Liver (tissue), 9 donors: ENCODE measurements around the gene KRTAP3-2. TPM values are rescaled to one million over a fixed set of nuclear protein-coding genes. Genes with fewer than 3 reads are reported as not detected.

ENCODE experiments used
- DNase-seq: peaks from one replicate; pipeline ENCODE4 v3.0.0-alpha.2; 2017; ENCODE audit warnings: low spot score
- H3K27ac ChIP-seq, 2 donors: one replicate each; pipeline ENCODE4 v1.7.0; 2013; ENCODE audit warnings: inconsistent platforms in 2 of 2, low read length in 2 of 2, control low read depth in 1 of 2, low read depth in 1 of 2, mild to moderate bottlenecking in 1 of 2
- H3K27me3 ChIP-seq, 4 donors: one replicate each; pipeline versions ENCODE4 v1.6.1 to v1.7.0; 2013; ENCODE audit warnings: low read length in 3 of 4, inconsistent platforms in 1 of 4, mild to moderate bottlenecking in 1 of 4, moderate library complexity in 1 of 4; ENCODE audit not compliant: control insufficient read depth in 4 of 4, insufficient read depth in 4 of 4
- H3K36me3 ChIP-seq, 4 donors: one replicate each; pipeline versions ENCODE4 v1.6.1 to v1.7.0; 2013; ENCODE audit warnings: low read length in 3 of 4, mild to moderate bottlenecking in 3 of 4, low read depth in 1 of 4, moderate library complexity in 1 of 4; ENCODE audit not compliant: control insufficient read depth in 4 of 4, insufficient read depth in 3 of 4
- H3K4me1 ChIP-seq, 4 donors: one replicate each; pipeline versions ENCODE4 v1.6.1 to v1.7.0; 2013; ENCODE audit warnings: low read length in 3 of 4, mild to moderate bottlenecking in 3 of 4, moderate library complexity in 1 of 4; ENCODE audit not compliant: control insufficient read depth in 4 of 4, insufficient read depth in 4 of 4
- H3K4me3 ChIP-seq, 3 donors: one replicate each; pipeline versions ENCODE4 v1.6.1 to v1.7.0; 2013; ENCODE audit warnings: low read length in 3 of 3, control low read depth in 1 of 3, low read depth in 1 of 3, mild to moderate bottlenecking in 1 of 3
- H3K9ac ChIP-seq, 2 donors: one replicate each; pipeline ENCODE4 v1.7.0; 2013; ENCODE audit warnings: low read length in 2 of 2, mild to moderate bottlenecking in 2 of 2, moderate library complexity in 2 of 2, control low read depth in 1 of 2, low read depth in 1 of 2
- H3K9me3 ChIP-seq, 4 donors: one replicate each; pipeline versions ENCODE4 v1.6.1 to v1.7.0; 2013; ENCODE audit warnings: low read length in 3 of 4; ENCODE audit not compliant: control insufficient read depth in 4 of 4
- EGR1 ChIP-seq, 2 donors: IDR thresholded peaks; 2 replicates each; pipeline ENCODE4 v1.6.1; 2016 to 2018; ENCODE audit warnings: antibody characterized with exemption in 2 of 2, low read depth in 2 of 2
- FOXA1 ChIP-seq: IDR thresholded peaks from 2 replicates; pipeline ENCODE4 v1.6.1; 2016; ENCODE audit warnings: antibody characterized with exemption
- GABPA ChIP-seq, 2 donors: IDR thresholded peaks in 1 of 2; conservative IDR thresholded peaks in 1 of 2; 2 replicates each; pipeline ENCODE4 v1.6.1; 2016; ENCODE audit warnings: antibody characterized with exemption in 2 of 2, mild to moderate bottlenecking in 1 of 2, moderate library complexity in 1 of 2
- HNF4A ChIP-seq, 2 donors: conservative IDR thresholded peaks; 2 replicates each; pipeline ENCODE4 v1.6.1; 2016; ENCODE audit warnings: antibody characterized with exemption in 2 of 2, mild to moderate bottlenecking in 2 of 2
- HNF4G ChIP-seq: IDR thresholded peaks from 2 replicates; pipeline ENCODE4 v1.6.1; 2016; ENCODE audit warnings: antibody characterized with exemption
- JUND ChIP-seq, 2 donors: IDR thresholded peaks; 2 replicates each; pipeline ENCODE4 v1.6.1; 2016; ENCODE audit warnings: antibody characterized with exemption in 2 of 2
- MAX ChIP-seq: IDR thresholded peaks from 2 replicates; pipeline ENCODE4 v1.6.1; 2016; ENCODE audit warnings: antibody characterized with exemption
- NR2F2 ChIP-seq: IDR thresholded peaks from 2 replicates; pipeline ENCODE4 v1.6.1; 2016; ENCODE audit warnings: antibody characterized with exemption
- RAD21 ChIP-seq, 2 donors: IDR thresholded peaks; 2 replicates each; pipeline ENCODE4 v1.6.1; 2016; ENCODE audit warnings: antibody characterized with exemption in 2 of 2, mild to moderate bottlenecking in 2 of 2
- REST ChIP-seq: IDR thresholded peaks from 2 replicates; pipeline ENCODE4 v1.6.1; 2016; ENCODE audit warnings: antibody characterized with exemption, mild to moderate bottlenecking
- RXRA ChIP-seq, 2 donors: IDR thresholded peaks; 2 replicates each; pipeline ENCODE4 v1.6.1; 2017 to 2018; ENCODE audit warnings: antibody characterized with exemption in 2 of 2, mild to moderate bottlenecking in 1 of 2
- SP1 ChIP-seq: IDR thresholded peaks from 2 replicates; pipeline ENCODE4 v1.6.1; 2018; ENCODE audit warnings: antibody characterized with exemption, mild to moderate bottlenecking
- TAF1 ChIP-seq: conservative IDR thresholded peaks from 2 replicates; pipeline ENCODE4 v1.6.1; 2016; ENCODE audit warnings: antibody characterized with exemption, mild to moderate bottlenecking
- YY1 ChIP-seq: IDR thresholded peaks from 2 replicates; pipeline ENCODE4 v1.6.1; 2016; ENCODE audit warnings: antibody characterized with exemption, mild to moderate bottlenecking
- WGBS: extraction: QIAGEN DNeasy Blood & Tissue Kit; methylation state at CpG from one replicate; pipeline ENCODE4 v1.1.7; 2013; 5-methylcytosine and 5-hydroxymethylcytosine counted together
- polyA plus RNA-seq, 2 donors: library from polyadenylated mRNA; stranded (reverse) in 1 of 2; unstranded in 1 of 2; fragments of 200-250 nt in 1 of 2; fragments of >200 nt in 1 of 2; fragmentation: Nextera tagmentation in 1 of 2; extraction: Ambion mirVana in 1 of 2; gene quantifications; one replicate each; pipeline versions ENCODE4 v1.2.1 to v1.2.3, GENCODE V29; 2013 to 2015
- total RNA-seq, 2 donors: library from RNA; depleted of rRNA; stranded (reverse); fragments of >200 nt; gene quantifications; one replicate each; pipeline ENCODE4 v1.2.3, GENCODE V29; 2014
- TF ChIP-seq, protein P1 (sequence below): IDR thresholded peaks from 2 replicates; pipeline ENCODE4 v1.6.1; 2016; ENCODE audit warnings: antibody characterized with exemption
- TF ChIP-seq, protein P2 (sequence below): fragments of 150-350 bp; IDR thresholded peaks from 2 replicates; pipeline ENCODE4 v1.5.1; 2017; ENCODE audit warnings: improper control_type of control experiment, low read depth, low read length; ENCODE audit not compliant: missing input control
- TF ChIP-seq, protein P3 (sequence below): IDR thresholded peaks from 2 replicates; pipeline ENCODE4 v1.6.1; 2016; ENCODE audit warnings: antibody characterized with exemption
- donor health status: healthy.
- donor health status: healthy.
- donor health status: healthy.
- donor health status: healthy.
- donor health status: healthy.

The KRTAP3-2 gene
- total and polyA plus RNA-seq, 4 donors = not detected

- no peak for TF ChIP-seq REST
- no peak for TF ChIP-seq RAD21 (IDR thresholded peaks at IDR 0.05)
- no peak for TF ChIP-seq EGR1 (IDR thresholded peaks at IDR 0.05; ENCODE audit: low read depth in 2 of 2)
- TF ChIP-seq RXRA (IDR thresholded peaks at IDR 0.05) = no peak
- TF ChIP-seq, protein P1, sequence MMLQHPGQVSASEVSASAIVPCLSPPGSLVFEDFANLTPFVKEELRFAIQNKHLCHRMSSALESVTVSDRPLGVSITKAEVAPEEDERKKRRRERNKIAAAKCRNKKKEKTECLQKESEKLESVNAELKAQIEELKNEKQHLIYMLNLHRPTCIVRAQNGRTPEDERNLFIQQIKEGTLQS = no peak
- TF ChIP-seq TAF1 = no peak
- no peak for TF ChIP-seq MAX
- TF ChIP-seq, protein P2, sequence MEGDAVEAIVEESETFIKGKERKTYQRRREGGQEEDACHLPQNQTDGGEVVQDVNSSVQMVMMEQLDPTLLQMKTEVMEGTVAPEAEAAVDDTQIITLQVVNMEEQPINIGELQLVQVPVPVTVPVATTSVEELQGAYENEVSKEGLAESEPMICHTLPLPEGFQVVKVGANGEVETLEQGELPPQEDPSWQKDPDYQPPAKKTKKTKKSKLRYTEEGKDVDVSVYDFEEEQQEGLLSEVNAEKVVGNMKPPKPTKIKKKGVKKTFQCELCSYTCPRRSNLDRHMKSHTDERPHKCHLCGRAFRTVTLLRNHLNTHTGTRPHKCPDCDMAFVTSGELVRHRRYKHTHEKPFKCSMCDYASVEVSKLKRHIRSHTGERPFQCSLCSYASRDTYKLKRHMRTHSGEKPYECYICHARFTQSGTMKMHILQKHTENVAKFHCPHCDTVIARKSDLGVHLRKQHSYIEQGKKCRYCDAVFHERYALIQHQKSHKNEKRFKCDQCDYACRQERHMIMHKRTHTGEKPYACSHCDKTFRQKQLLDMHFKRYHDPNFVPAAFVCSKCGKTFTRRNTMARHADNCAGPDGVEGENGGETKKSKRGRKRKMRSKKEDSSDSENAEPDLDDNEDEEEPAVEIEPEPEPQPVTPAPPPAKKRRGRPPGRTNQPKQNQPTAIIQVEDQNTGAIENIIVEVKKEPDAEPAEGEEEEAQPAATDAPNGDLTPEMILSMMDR = no peak
- no peaks in the 10 kb centered on the region for H3K9me3 ChIP-seq
- H3K4me1 ChIP-seq = no peaks in the 10 kb centered on the region
- H3K9ac ChIP-seq = no peak overlapping the region
- 76% methylated on average over 3 of the region's 3 CpGs for WGBS
- no peak overlapping the region for H3K4me3 ChIP-seq
- DNase-seq = no peak
- H3K27ac ChIP-seq = no peak overlapping the region
- peaks cover 0 to 6% (median 0%) of the 10 kb centered on the region in 4 donors for H3K27me3 ChIP-seq
- no peaks in the 10 kb centered on the region for H3K36me3 ChIP-seq
Observed at GRCh38 chr17:40974366-40974765, 25.3 kb downstream of the KRTAP3-2 start.

- Histone ChIP-seq H3K27me3 (no peaks in the 10 kb centered on the region), H3K27ac (no peak overlapping the region), H3K4me1 (no peaks in the 10 kb centered on the region), H3K4me3 (no peak overlapping the region), H3K36me3 (no peaks in the 10 kb centered on the region), H3K9me3 (no peaks in the 10 kb centered on the region), H3K9ac (no peak overlapping the region)
- no peak for DNase-seq
- 84% methylated on average over 1 of the region's 1 CpG for WGBS
- TF ChIP-seq MAX = no peak
- TF ChIP-seq, protein P1 = no peak
- TF ChIP-seq RXRA (IDR thresholded peaks at IDR 0.05) = no peak
- no peak for TF ChIP-seq HNF4A (conservative IDR thresholded peaks at IDR 0.05)
- TF ChIP-seq HNF4G = no peak
- no peak for TF ChIP-seq SP1
- TF ChIP-seq, protein P3, sequence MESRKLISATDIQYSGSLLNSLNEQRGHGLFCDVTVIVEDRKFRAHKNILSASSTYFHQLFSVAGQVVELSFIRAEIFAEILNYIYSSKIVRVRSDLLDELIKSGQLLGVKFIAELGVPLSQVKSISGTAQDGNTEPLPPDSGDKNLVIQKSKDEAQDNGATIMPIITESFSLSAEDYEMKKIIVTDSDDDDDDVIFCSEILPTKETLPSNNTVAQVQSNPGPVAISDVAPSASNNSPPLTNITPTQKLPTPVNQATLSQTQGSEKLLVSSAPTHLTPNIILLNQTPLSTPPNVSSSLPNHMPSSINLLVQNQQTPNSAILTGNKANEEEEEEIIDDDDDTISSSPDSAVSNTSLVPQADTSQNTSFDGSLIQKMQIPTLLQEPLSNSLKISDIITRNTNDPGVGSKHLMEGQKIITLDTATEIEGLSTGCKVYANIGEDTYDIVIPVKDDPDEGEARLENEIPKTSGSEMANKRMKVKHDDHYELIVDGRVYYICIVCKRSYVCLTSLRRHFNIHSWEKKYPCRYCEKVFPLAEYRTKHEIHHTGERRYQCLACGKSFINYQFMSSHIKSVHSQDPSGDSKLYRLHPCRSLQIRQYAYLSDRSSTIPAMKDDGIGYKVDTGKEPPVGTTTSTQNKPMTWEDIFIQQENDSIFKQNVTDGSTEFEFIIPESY = no peak
- no peak for TF ChIP-seq TAF1
- TF ChIP-seq YY1 = no peak
- no peak for TF ChIP-seq RAD21 (IDR thresholded peaks at IDR 0.05)
- no peak for TF ChIP-seq GABPA (IDR thresholded peaks at IDR 0.05 in 1 of 2, conservative IDR thresholded peaks at IDR 0.05 in 1 of 2)
- TF ChIP-seq JUND (IDR thresholded peaks at IDR 0.05) = no peak
- TF ChIP-seq, protein P2 = no peak
- TF ChIP-seq EGR1 (IDR thresholded peaks at IDR 0.05; ENCODE audit: low read depth in 2 of 2) = no peak
- no peak for TF ChIP-seq NR2F2
- TF ChIP-seq REST = no peak
- no peak for TF ChIP-seq FOXA1
Observed at GRCh38 chr17:40967582-40967981, 32.1 kb downstream of the KRTAP3-2 start.
